Thyroid gland (tissue), 4 donors: ENCODE measurements around the gene DUSP22.

ENCODE experiments used
- POLR2A ChIP-seq, 2 donors: fragments of 450-650 bp; IDR thresholded peaks; one replicate each; pipeline ENCODE4 v1.6.1; 2017; ENCODE audit warnings: antibody characterized with exemption in 2 of 2, mild to moderate bottlenecking in 2 of 2, moderate library complexity in 1 of 2
- TF ChIP-seq, protein P1 (sequence below), 6 experiments: fragments of 200-600 bp in 3 of 6; fragments of 450-650 bp in 3 of 6; sonication (generic) in 3 of 6; IDR thresholded peaks; one replicate each; pipeline ENCODE4 v1.5.1; 2016 to 2019; ENCODE audit warnings: antibody characterized with exemption in 6 of 6, mild to moderate bottlenecking in 2 of 6, inconsistent platforms in 1 of 6, moderate library complexity in 1 of 6

DNA sequence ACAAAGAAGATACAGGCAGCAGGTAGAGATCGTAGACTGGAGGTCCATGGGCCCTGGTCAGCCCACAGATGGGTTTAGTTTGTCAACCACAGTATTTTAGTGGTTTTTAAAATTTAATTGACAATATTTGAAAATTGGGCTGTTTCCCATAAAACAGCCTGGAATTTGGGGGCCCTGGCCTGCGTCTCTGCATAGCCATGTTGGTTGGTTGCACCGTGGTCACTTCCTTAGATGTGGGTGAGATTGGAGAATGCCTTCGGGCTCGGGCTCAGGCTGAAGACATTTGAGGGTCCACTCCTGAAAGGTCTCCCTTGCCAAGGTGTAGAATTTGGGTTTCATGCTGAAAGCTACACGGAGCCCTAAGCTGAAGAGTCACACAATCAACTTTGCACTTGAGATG lies 7.7 kb downstream of the DUSP22 start:
- TF ChIP-seq POLR2A (IDR thresholded peaks at IDR 0.05) = no peak
- TF ChIP-seq, protein P1, sequence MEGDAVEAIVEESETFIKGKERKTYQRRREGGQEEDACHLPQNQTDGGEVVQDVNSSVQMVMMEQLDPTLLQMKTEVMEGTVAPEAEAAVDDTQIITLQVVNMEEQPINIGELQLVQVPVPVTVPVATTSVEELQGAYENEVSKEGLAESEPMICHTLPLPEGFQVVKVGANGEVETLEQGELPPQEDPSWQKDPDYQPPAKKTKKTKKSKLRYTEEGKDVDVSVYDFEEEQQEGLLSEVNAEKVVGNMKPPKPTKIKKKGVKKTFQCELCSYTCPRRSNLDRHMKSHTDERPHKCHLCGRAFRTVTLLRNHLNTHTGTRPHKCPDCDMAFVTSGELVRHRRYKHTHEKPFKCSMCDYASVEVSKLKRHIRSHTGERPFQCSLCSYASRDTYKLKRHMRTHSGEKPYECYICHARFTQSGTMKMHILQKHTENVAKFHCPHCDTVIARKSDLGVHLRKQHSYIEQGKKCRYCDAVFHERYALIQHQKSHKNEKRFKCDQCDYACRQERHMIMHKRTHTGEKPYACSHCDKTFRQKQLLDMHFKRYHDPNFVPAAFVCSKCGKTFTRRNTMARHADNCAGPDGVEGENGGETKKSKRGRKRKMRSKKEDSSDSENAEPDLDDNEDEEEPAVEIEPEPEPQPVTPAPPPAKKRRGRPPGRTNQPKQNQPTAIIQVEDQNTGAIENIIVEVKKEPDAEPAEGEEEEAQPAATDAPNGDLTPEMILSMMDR (IDR thresholded peaks at IDR 0.05) = no peak
